ENCODE measurements around the gene UHRF1. TPM values are rescaled to one million over a fixed set of nuclear protein-coding genes. Genes with fewer than 3 reads are reported as not detected.
A peak's percentile ranks its signal among the peaks of the same experiment; 100 is the strongest.

Gene UHRF1
- total and polyA plus RNA-seq, 7 donors = 0.36 to 10.5 (median 1.5) TPM

DNA sequence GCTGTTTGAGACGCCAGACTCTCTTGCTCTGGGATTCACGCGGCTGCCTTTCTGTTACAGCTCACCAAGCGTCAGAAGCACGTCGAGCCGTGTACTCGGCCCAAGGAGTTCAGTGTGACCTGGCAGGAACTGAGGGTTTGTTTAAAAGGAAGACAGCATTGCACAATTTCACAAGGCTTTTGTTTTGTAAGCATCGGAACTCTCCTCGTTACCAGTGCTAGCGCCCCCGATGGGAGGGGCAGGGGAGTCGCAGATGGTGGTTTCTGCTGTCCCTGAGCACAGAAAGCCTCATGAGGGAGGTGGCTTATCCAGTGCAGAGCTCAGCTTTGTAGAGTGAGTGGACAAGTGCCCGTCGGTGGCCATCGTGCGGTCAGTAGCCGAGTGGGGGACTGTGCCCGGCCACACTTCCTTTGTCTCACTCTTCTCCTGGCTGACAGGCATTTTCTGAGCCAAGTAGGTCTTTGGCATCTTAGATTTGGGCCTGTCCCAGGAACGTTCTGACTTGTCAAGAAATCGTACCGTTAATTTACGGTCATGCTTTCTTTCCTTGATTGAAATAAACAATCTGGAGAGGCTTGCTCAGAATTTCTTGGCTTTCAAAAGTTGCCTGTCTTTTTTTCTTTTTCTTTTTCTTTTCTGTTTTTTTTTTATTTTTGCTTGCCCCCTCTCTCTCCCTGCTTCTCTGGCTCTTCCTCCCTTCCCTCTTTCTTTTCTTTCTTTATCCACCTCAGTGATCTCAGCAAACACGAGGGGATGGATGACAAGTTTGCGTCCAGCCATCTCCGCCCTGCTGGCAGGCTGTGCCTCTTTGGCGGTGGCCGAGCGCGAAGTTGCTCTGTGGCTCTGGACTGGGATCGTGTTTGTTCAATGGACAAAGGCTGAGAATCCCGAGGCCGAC, 67.3 kb downstream of the UHRF1 start:
- peak; percentile 98 for DNase-seq
- TF ChIP-seq EP300 (IDR thresholded peaks at IDR 0.05) (peak; percentile 89 to 97 (median 94)), POLR2AphosphoS5 (IDR thresholded peaks at IDR 0.05) (peak; percentile 81 to 95 (median 86)), POLR2A (IDR thresholded peaks at IDR 0.05) (no peak)
- TF ChIP-seq, protein P1, sequence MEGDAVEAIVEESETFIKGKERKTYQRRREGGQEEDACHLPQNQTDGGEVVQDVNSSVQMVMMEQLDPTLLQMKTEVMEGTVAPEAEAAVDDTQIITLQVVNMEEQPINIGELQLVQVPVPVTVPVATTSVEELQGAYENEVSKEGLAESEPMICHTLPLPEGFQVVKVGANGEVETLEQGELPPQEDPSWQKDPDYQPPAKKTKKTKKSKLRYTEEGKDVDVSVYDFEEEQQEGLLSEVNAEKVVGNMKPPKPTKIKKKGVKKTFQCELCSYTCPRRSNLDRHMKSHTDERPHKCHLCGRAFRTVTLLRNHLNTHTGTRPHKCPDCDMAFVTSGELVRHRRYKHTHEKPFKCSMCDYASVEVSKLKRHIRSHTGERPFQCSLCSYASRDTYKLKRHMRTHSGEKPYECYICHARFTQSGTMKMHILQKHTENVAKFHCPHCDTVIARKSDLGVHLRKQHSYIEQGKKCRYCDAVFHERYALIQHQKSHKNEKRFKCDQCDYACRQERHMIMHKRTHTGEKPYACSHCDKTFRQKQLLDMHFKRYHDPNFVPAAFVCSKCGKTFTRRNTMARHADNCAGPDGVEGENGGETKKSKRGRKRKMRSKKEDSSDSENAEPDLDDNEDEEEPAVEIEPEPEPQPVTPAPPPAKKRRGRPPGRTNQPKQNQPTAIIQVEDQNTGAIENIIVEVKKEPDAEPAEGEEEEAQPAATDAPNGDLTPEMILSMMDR (IDR thresholded peaks at IDR 0.05) = peak in 2 of 4 experiments; percentile 47 to 49
- intact Hi-C loops (cut with DNase I) = loop anchor here (5.0 to 10.0 kb wide), 3 partner anchors 46 to 1088 kb away; partner anchors contain the start of gene DPP9
- Histone ChIP-seq H3K27me3 (no peaks in the 10 kb centered on the region), H3K4me1 (peaks cover 0 to 90% (median 80%) of the 10 kb centered on the region in 4 donors), H3K4me3 (peak overlapping the region; percentile 2 to 28 (median 4)), H3K36me3 (no peaks in the 10 kb centered on the region), H3K27ac (peak overlapping the region; percentile 87 to 94 (median 90)), H3K9me3 (no peaks in the 10 kb centered on the region)
- 59 to 78% methylated on average over 33 of the region's 33 CpGs for WGBS, 2 donors

DNA sequence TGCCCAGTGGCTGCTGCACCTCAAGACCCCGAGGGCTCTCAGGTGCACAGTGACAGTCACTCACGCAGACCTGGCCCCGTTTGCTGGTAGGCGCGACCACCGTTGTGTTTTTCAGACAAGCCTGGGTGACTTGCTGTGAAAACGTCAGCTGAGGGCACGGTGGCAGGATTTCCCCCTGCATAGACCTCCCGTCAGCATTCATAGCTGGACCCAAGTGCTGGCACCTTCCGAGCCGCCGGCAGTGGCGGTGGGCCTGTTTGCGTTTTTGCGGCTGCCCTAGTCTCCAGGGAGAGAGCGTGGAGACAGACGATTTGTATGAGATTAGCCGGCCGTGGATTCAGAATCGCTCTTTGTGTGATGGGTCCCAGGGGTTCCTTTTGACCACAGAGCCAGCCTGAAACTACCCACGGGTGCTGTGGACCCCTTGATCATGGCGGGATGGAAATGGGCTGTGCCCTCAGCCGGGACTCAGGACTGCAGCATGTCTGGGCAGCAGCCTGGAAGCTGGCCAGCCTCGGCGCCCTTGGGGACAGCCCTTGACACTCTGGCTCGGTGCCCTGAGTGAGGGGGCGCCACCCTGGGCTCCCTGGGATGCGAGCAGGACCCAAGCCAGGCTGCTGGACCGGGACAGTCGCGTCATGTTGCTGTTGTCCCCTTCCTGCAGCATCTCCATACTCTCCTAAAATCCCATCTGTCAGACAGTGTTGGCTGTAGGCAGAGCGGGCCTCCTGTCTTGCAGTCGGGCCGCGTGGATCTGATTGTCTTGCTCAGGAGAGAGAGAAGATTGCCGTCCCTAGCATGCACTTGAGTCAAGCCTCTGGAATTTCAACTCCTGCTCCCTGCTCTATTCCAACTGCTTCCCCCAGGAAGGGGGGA, 68.2 kb downstream of the UHRF1 start:
- peak overlapping the region; percentile 2 to 28 (median 4) for H3K4me3 ChIP-seq
- H3K27me3 ChIP-seq = no peaks in the 10 kb centered on the region

DNA sequence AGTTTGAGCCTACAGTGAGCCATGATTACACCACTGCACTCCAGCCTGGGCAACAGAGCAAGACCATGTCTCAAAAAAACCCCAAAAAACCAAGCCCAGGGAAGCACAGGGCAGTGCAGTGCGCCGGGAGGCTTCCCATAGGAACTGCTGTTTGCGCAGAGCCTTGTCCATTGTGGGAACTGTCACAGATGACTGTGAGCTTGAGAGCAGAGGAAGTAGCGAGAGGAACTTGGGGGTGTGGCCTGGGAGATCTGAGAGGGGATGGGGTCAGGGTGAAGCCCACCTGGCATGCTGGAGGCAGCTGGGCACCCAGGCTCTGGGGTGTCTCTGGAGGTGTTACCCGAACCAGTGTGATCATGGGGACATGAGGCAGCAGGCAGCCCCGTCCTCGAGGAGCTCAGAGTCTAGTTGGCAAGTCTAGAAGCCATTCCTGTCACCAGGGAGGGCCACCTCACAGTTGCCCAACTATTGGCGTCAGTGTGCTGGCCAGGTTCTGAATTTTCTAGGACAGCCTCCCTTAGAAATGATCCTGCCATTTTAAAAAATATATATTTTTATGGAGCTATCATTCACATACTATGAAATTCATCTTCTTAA, 70.0 kb downstream of the UHRF1 start:
- Histone ChIP-seq H3K36me3 (no peaks in the 10 kb centered on the region), H3K9me3 (no peaks in the 10 kb centered on the region), H3K4me1 (peaks cover 0 to 84% (median 61%) of the 10 kb centered on the region in 4 donors), H3K27ac (peak overlapping the region in 3 of 4 donors; percentile 19 to 94 (median 89)), H3K4me3 (no peak overlapping the region), H3K27me3 (no peaks in the 10 kb centered on the region)
- DNase-seq = no peak
- WGBS, 2 donors = 81 to 91% methylated on average over 8 of the region's 8 CpGs
- TF ChIP-seq, protein P1 (IDR thresholded peaks at IDR 0.05) = no peak
- no peak for TF ChIP-seq POLR2AphosphoS5 (IDR thresholded peaks at IDR 0.05)
- TF ChIP-seq EP300 (IDR thresholded peaks at IDR 0.05) = no peak
- no peak for TF ChIP-seq POLR2A (IDR thresholded peaks at IDR 0.05)
- intact Hi-C loops (cut with DNase I) = loop anchor here (5.0 to 10.0 kb wide), 3 partner anchors 43 to 1085 kb away; partner anchors contain the start of gene DPP9

More for the DNA sequence above, 68.2 kb downstream of the UHRF1 start:
- H3K9me3 ChIP-seq = no peaks in the 10 kb centered on the region
- intact Hi-C loops (cut with DNase I) = loop anchor here (5.0 to 10.0 kb wide), 3 partner anchors 45 to 1087 kb away; partner anchors contain the start of gene DPP9
- DNase-seq = peak; percentile 91
- no peaks in the 10 kb centered on the region for H3K36me3 ChIP-seq
- peak overlapping the region; percentile 87 to 94 (median 90) for H3K27ac ChIP-seq
- WGBS, 2 donors = 69 to 85% methylated on average over 36 of the region's 36 CpGs
- peaks cover 0 to 81% (median 71%) of the 10 kb centered on the region in 4 donors for H3K4me1 ChIP-seq
- peak; percentile 66 to 84 (median 74) for TF ChIP-seq POLR2AphosphoS5 (IDR thresholded peaks at IDR 0.05)
- no peak for TF ChIP-seq POLR2A (IDR thresholded peaks at IDR 0.05)
- peak in 1 of 4 donors; percentile 14 for TF ChIP-seq EP300 (IDR thresholded peaks at IDR 0.05)
- TF ChIP-seq, protein P1 (IDR thresholded peaks at IDR 0.05) = no peak

DNA sequence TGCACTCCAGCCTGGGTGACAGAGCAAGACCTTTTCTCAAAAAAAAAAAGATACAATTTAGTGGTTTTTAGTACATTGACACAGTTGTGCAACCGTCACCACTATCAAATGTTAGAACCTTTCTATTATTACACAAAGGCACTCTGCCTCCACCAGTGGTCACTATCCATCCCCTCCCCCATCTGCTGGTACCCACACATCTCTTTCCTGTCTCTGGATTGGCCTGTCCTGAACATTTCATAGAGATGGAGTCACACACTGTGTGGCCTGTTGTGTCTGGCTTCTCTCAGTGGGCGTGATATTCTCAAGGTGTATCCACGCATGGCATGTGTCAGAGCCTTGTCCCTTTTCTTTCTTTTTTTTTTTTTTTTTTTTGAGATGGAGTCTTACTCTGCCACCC, 70.8 kb downstream of the UHRF1 start:
- no peak overlapping the region for H3K4me3 ChIP-seq
- intact Hi-C loops (cut with DNase I) = no loop called here
- TF ChIP-seq EP300 (IDR thresholded peaks at IDR 0.05) (no peak), POLR2A (IDR thresholded peaks at IDR 0.05) (no peak), POLR2AphosphoS5 (IDR thresholded peaks at IDR 0.05) (peak in 1 of 4 donors; percentile 59)
- TF ChIP-seq, protein P1 (IDR thresholded peaks at IDR 0.05) = no peak
- H3K4me1 ChIP-seq = peaks cover 0 to 84% (median 55%) of the 10 kb centered on the region in 4 donors
- no peaks in the 10 kb centered on the region for H3K27me3 ChIP-seq
- no peak for DNase-seq
- H3K36me3 ChIP-seq = no peaks in the 10 kb centered on the region
- no peaks in the 10 kb centered on the region for H3K9me3 ChIP-seq
- peak overlapping the region in 2 of 4 donors; percentile 89 to 94 for H3K27ac ChIP-seq
- 77 to 90% methylated on average over 3 of the region's 3 CpGs for WGBS, 2 donors
